OCI-LY3 (cell line): ENCODE data around the gene DNAH14.
"Not testable (repeated sequence)": the region's sequence is repeated elsewhere in the genome, so short reads cannot be mapped to it uniquely, and the experiment has no call there.

ENCODE experiments used
- H2AFZ ChIP-seq: fragments of 200-600, 300-600 bp; shearing (Covaris generic); 2 replicates; pipeline ENCODE4 v1.6.0; 2014; ENCODE audit warnings: antibody characterized with exemption, low read depth, low read length
- H3K27ac ChIP-seq: fragments of 200-600, 300-600 bp; sonication (generic); 2 replicates; pipeline ENCODE4 v1.5.1; 2014; ENCODE audit warnings: mild to moderate bottlenecking, low read length, moderate library complexity, mixed read lengths
- H3K27me3 ChIP-seq: fragments of 200-600, 300-600 bp; sonication (generic); 2 replicates; pipeline ENCODE4 v1.6.1; 2014; ENCODE audit warnings: low read depth, low read length, mixed read lengths
- H3K36me3 ChIP-seq: fragments of 200-600, 300-600 bp; sonication (generic); replicated peaks from 2 replicates; pipeline ENCODE3; 2014; ENCODE audit warnings: low read depth, low read length, mixed read lengths
- H3K4me1 ChIP-seq: fragments of 300-600, 200-600 bp; sonication (generic); 2 replicates; pipeline ENCODE4 v1.6.1; 2014; ENCODE audit warnings: low read length, mixed read lengths
- H3K4me2 ChIP-seq: fragments of 200-600, 300-600 bp; sonication (generic); 2 replicates; pipeline ENCODE4 v1.6.1; 2014; ENCODE audit warnings: low read length, mixed read lengths
- H3K4me3 ChIP-seq: fragments of 300-600, 200-600 bp; sonication (generic); 2 replicates; pipeline ENCODE4 v1.5.1; 2014; ENCODE audit warnings: antibody characterized with exemption, mild to moderate bottlenecking, low read length, moderate library complexity
- H3K79me2 ChIP-seq: fragments of 300-600, 200-600 bp; shearing (Covaris generic); 2 replicates; pipeline ENCODE4 v1.6.1; 2014; ENCODE audit warnings: mild to moderate bottlenecking, low read length, mixed read lengths
- H3K9ac ChIP-seq: fragments of 300-600, 200-600 bp; shearing (Covaris generic); 2 replicates; pipeline ENCODE4 v1.6.0; 2014; ENCODE audit warnings: mild to moderate bottlenecking, low read length, moderate library complexity
- H3K9me3 ChIP-seq: fragments of 200-600, 300-600 bp; shearing (Covaris generic); 2 replicates; pipeline ENCODE4 v1.6.1; 2014; ENCODE audit warnings: low read length, mixed read lengths; ENCODE audit not compliant: insufficient read depth
- H4K20me1 ChIP-seq: fragments of 200-600, 300-600 bp; sonication (generic); 2 replicates; pipeline ENCODE4 v1.6.1; 2016; ENCODE audit warnings: low read length, mixed read lengths; ENCODE audit not compliant: insufficient read depth
- CTCF ChIP-seq: fragments of 200-600, 300-600 bp; sonication (generic); IDR thresholded peaks from 2 replicates; pipeline ENCODE4 v1.5.1; 2014; ENCODE audit warnings: antibody characterized with exemption, low read length, low read depth
- EZH2phosphoT487 ChIP-seq: fragments of 200-600 bp; shearing (Covaris generic); IDR thresholded peaks from 2 replicates; pipeline ENCODE4 v1.6.1; 2018; ENCODE audit warnings: antibody characterized with exemption, mixed run types, low read depth

Gene DNAH14

DNA sequence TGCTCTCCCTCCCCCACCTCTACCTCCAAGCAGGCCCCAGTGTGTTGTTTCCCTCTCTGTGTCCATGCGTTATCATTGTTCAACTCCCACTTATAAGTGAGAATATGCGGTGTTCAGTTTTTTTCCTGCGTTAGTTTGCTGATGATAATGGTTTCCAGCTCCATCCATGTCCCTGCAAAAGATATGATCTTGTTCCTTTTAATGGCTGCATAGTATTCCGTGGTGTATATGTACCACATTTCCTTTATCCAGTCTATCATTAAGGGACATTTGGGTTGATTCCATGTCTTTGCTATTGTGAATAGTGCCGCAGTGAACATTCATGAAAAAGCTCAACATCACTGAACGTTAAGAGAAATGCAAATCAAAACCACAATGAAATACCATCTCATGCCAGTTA, 58.6 kb downstream of the DNAH14 start:
- no peak overlapping the region for H3K4me3 ChIP-seq
- H4K20me1 ChIP-seq = no peaks in the 10 kb centered on the region
- TF ChIP-seq EZH2phosphoT487 = no peak
- no peak for TF ChIP-seq CTCF
- H3K27ac ChIP-seq = no peak overlapping the region
- no peaks in the 10 kb centered on the region for H3K27me3 ChIP-seq
- H3K4me1 ChIP-seq = no peaks in the 10 kb centered on the region
- no peaks in the 10 kb centered on the region for H3K9me3 ChIP-seq
- H3K4me2 ChIP-seq = no peak overlapping the region
- no peaks in the 10 kb centered on the region for H3K79me2 ChIP-seq
- no peak overlapping the region for H3K9ac ChIP-seq
- no peak overlapping the region for H2AFZ ChIP-seq
- H3K36me3 ChIP-seq = peaks cover 4% of the 10 kb centered on the region

- H3K9ac ChIP-seq = no peak overlapping the region
- H3K4me1 ChIP-seq = no peaks in the 10 kb centered on the region
- H3K27ac ChIP-seq = no peak overlapping the region
- no peaks in the 10 kb centered on the region for H3K79me2 ChIP-seq
- no peak overlapping the region for H3K4me3 ChIP-seq
- H3K4me2 ChIP-seq = no peak overlapping the region
- H3K27me3 ChIP-seq = no peaks in the 10 kb centered on the region
- peaks cover 4% of the 10 kb centered on the region for H3K36me3 ChIP-seq
- no peak for TF ChIP-seq CTCF
- no peak for TF ChIP-seq EZH2phosphoT487
- H3K9me3 ChIP-seq = no peaks in the 10 kb centered on the region
- H2AFZ ChIP-seq = no peak overlapping the region
- H4K20me1 ChIP-seq = no peaks in the 10 kb centered on the region
Measured at GRCh38 chr1:224989615-224990014, 60.1 kb downstream of the DNAH14 start.

DNA sequence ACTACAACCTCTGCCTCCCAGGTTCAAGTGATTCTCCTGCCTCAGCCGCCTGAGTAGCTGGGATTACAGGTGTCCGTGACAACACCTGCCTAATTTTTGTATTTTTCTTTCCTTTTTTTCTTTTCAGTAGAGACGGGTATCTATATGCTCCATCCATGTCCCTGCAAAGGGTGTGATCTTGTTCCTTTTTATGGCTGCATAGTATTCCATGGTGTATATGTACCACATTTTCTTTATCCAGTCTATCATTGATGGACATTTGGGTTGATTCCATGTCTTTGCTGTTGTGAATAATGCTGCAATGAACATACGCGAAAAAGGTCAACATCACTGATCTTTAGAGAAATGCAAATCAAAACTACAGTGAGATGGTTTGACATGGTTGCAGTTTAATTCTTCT, 62.1 kb downstream of the DNAH14 start:
- not testable (repeated sequence) for H3K27me3 ChIP-seq, H3K9me3 ChIP-seq, H3K9ac ChIP-seq, H3K27ac ChIP-seq, H3K4me2 ChIP-seq, H4K20me1 ChIP-seq, H3K4me1 ChIP-seq, H3K4me3 ChIP-seq, H2AFZ ChIP-seq, H3K79me2 ChIP-seq
- peaks cover 11% of the 10 kb centered on the region for H3K36me3 ChIP-seq

DNA sequence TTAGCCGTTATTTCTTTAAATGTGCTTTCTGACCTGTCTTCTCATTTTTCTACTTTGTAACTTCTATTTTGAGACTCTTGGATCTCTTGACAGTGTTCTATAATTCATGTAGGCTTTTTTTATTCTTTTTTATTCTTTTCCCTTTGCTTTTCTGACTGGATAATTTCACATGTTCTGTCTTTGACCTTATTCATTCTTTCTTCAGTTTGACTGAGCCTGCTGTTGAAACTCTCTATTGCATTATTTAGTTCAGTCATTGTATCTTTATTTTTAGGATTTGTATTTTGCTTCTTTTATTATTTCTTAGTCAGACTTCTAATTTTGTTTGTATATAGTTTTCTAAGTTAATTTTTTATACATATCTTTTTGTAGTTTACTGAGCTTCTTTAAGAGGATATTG, 66.1 kb downstream of the DNAH14 start:
- Histone ChIP-seq H2AFZ (no peak overlapping the region), H3K4me1 (no peaks in the 10 kb centered on the region), H3K4me2 (no peak overlapping the region), H3K9me3 (peaks cover 6% of the 10 kb centered on the region; the same call in 1 of the 2 replicates), H3K9ac (no peak overlapping the region), H3K27ac (no peak overlapping the region), H3K79me2 (no peaks in the 10 kb centered on the region), H3K27me3 (no peaks in the 10 kb centered on the region), H3K36me3 (peaks cover 21% of the 10 kb centered on the region), H3K4me3 (no peak overlapping the region), H4K20me1 (no peaks in the 10 kb centered on the region)
- TF ChIP-seq EZH2phosphoT487 (no peak), CTCF (no peak)

DNA sequence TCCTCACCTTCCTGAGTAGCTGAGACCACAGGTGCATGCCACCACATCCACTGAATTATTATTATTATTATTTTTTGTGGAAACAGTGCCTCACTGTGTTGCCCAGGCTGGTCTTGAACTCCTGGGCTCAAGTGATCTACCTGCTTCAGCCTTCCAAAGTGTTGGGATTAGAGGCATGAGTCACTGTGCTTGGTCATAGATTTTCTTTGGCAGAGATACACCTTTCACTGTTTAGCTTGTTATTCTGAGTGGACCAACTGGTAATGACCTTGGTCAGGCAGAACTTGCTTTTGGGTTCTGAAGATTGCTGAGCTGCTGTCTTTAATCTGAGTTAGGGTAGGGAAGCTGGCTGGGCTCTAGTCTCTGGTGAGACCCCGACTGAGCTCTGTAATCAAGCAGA, 66.8 kb downstream of the DNAH14 start:
- Histone ChIP-seq H3K9me3 (peaks cover 6% of the 10 kb centered on the region; the same call in 1 of the 2 replicates), H3K4me1 (no peaks in the 10 kb centered on the region), H3K4me2 (no peak overlapping the region), H4K20me1 (no peaks in the 10 kb centered on the region), H2AFZ (no peak overlapping the region), H3K4me3 (no peak overlapping the region), H3K79me2 (no peaks in the 10 kb centered on the region), H3K9ac (no peak overlapping the region), H3K36me3 (peaks cover 24% of the 10 kb centered on the region), H3K27ac (no peak overlapping the region), H3K27me3 (no peaks in the 10 kb centered on the region)
- TF ChIP-seq CTCF (no peak), EZH2phosphoT487 (no peak)
